CD4-positive, alpha-beta T cell treated with Interferon gamma for 1 hour (primary cell): ENCODE results near the gene CDS1.
"Not testable (repeated sequence)": the region's sequence is repeated elsewhere in the genome, so short reads cannot be mapped to it uniquely, and the experiment has no call there.

Experiments used
- DNase-seq: peaks from one replicate; pipeline ENCODE4 v3.0.0-alpha.2; 2020

CDS1 gene

GRCh38 chr4:84677093-84677492 is 94.2 kb downstream of the CDS1 start:
- DNase-seq = no peak

DNA sequence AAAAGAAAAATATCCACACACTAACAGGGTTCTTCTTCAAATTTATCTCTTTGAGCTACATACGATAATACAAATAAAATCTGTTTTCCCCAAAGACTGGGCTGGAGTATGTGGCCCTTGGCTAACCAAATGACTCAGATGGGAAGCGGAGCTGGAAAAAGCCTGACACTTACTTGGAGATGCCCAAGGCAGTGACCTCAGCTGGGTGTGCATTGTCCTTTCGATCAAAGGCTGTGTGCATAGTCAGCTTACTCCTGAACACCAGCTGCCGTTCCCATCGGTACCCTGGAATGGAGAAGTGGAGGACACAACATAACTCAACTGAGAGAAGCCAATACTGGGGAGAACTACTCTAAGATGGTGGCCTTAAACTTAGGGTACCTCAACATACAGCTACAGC is 95.1 kb downstream of the CDS1 start:
- DNase-seq = no peak

DNA sequence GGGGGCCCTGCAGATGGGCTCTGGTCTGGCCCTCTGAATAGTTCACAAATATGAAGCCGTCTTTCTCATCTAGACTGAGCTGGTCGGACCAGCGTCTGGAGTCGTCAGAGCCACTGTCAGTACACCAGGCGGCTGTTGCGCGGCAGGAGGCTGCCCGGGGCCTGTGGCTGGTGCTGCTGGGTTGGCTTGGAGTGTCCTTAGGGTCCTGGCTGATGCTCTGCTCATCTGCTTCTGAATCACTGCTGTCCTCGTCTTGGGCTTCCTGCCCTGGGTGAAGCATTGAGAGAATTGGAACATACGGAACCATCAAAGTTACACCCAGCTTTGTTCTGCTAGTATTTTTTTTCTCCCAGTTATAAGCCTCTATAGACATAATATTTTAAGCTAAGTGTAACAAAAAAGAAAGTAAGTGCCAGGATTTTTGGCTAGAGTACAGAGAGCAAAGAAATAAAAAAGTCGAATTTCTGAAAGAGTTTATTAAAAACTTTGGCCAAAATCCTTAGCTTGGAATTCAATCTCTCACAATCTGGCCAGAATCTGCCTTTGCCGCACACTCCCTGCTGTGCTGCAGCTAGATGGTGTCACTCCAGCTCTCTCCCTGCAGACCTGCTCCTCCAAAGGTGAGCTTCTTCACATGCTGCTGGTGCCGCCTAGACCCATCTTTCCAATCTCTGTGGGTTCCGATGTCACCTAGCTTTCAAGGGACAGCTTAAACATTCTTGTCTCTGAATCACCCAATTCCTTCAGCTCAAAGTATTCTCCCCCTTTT is 96.2 kb downstream of the CDS1 start:
- no peak for DNase-seq

GRCh38 chr4:84680956-84681355 is 98.0 kb downstream of the CDS1 start:
- no peak for DNase-seq

- no peak for DNase-seq
These were observed 98.8 kb downstream of the CDS1 start for GRCh38 chr4:84681486-84682274.

DNA sequence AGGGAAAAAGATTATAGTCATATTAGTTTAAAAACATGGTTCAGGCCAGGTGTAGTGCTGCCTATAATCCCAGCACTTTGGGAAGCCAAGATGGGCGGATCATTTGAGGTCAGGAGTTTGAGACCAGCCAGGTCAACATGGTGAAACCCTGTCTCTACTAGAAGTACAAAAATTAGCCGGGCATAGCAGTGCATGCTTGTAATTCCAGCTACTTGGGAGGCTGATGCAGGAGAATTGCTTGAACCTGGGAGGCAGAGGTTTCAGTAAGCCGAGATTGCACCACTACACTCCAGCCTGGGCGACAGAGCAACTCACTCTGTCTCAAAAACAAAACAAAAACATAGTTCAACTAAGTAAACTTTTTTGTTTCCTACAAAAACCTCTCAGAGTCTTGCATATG is 99.7 kb downstream of the CDS1 start:
- not testable (repeated sequence) for DNase-seq

- no peak for DNase-seq
These were observed 100.3 kb downstream of the CDS1 start for GRCh38 chr4:84683064-84683850.

GRCh38 chr4:84684361-84684760 is 101.4 kb downstream of the CDS1 start:
- DNase-seq = no peak

DNA sequence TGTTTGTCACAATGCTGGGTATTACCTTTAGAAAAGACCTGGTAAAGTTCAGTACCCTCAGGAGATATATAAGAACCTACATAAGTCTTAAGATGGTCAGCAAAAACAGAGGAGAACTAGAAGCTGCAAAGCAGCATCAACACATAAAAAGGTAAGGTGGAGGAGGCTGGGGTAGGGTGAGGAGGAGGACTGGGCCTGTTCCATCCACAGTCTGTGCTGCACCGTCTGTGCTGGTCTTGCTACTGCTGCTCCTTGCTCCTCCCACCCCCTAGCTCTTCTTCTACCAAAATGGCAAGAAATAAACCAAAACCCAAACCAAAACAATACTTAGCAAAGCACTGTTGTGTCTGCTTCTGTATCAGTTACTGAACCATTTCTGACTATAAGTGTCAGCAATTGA is 102.2 kb downstream of the CDS1 start:
- no peak for DNase-seq

GRCh38 chr4:84688605-84689004 is 105.7 kb downstream of the CDS1 start:
- no peak for DNase-seq

DNA sequence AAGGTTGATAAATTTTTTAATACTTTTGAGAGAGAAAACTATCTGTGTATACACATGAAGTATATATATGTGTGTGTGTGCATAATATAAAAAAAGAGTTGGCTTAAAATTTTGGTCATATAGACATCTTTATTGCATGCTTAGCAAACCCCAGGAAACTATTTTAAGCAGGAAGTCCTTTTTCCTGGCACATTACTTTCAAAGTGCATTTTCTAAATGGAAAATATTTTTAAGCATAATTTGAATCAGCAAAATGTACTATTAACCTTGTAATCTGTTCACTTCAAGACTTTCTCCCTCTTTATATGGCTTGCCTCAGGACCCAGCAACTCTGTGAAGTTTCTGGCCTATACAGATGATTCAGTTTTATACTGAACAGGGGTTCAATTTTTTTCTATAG is 106.3 kb downstream of the CDS1 start:
- no peak for DNase-seq

DNA sequence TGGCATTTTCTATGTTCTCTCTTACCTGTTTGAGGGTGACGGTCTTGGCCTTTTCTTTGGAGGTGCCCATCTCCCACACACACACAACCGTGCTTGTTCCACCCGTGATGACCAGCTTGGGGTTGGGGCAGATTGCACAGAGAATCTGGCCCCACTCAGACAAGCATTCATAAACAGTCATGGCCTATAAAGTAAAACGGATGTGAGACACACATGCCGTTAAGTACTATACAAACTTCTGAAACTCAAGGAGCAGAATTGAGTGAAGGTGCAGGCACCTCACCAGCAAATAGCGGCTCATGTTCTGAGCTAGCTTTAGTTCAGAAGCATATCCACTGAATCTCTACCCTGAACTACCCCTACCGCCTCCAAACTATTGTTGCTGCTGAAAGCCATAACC is 107.6 kb downstream of the CDS1 start:
- DNase-seq = no peak

GRCh38 chr4:84691170-84691691 is 108.3 kb downstream of the CDS1 start:
- no peak for DNase-seq

GRCh38 chr4:84691800-84692199 is 108.9 kb downstream of the CDS1 start:
- no peak for DNase-seq

DNA sequence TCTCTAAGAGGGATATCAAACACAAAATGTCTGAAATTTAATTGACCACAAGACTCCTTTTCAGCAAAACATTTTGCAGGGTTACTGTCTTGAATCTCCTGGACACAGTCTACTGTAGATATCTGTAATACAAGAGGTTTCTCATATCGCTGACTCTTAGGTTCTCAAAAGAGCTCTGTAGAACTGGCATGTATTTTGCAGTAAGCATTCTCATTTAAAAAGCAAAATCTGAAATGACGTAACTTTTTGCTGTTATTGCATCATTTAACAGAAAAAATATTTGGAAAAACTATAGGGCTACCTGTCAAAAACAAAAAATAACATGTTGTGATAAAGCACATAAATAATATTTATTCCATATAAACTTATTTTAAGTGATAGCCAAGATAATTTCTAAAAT is 114.2 kb downstream of the CDS1 start:
- DNase-seq = no peak

DNA sequence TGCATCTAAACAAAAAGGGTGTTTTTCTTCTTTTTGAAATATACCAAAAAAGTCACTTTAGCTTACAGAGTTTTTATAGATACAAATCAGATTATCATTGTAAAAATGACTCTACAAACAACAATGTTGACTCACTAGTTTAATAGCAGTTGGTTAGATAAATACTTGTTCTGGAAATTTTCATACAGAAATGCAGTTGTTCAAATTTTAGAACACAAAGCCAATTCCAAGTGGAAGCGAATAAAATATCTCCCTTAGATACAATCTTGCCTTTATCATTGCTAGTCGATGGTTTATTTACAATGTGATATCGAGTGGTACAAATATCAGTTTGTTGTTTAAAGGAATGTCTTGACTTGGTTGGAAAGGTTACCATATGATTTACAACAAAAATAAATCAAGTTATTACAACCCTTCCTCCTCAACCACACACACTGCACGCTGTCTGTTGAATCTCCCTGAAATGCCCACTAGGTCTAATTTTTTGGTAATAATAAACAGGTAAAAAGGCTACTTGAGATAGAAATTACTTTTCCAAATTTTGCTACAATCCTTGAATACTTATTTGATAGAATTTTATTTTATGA is 114.8 kb downstream of the CDS1 start:
- DNase-seq = no peak

GRCh38 chr4:84699001-84699671 is 116.2 kb downstream of the CDS1 start:
- no peak for DNase-seq
